Central memory CD8-positive, alpha-beta T cell (primary cell): ENCODE results near the gene ERI2.
A peak's percentile ranks its signal among the peaks of the same experiment; 100 is the strongest.
"Not testable (repeated sequence)": the region's sequence is repeated elsewhere in the genome, so short reads cannot be mapped to it uniquely, and the experiment has no call there.

Experiments
- ATAC-seq: fragments of 150-1000 bp; cut with Tn5 transposase; replicated peaks from 2 replicates; pipeline ENCODE4 v1.10.0; 2022; ENCODE audit warnings: mild to moderate bottlenecking, moderate FRiP score, moderate number of reproducible peaks; ENCODE audit not compliant: poor library complexity, severe bottlenecking; ENCODE audit errors: extremely low read depth
- DNase-seq, 2 donors: peaks; one replicate each; pipeline ENCODE4 v3.0.0; 2021; ENCODE audit warnings: low spot score in 2 of 2
- H3K27ac Mint-ChIP-seq: one replicate; pipeline ENCODE4 v1.8.0; 2022; ENCODE audit warnings: low read depth, mild to moderate bottlenecking, moderate library complexity, mixed read lengths
- H3K27me3 Mint-ChIP-seq: one replicate; pipeline ENCODE4 v1.8.0; 2022; ENCODE audit warnings: mixed read lengths
- H3K36me3 Mint-ChIP-seq: one replicate; pipeline ENCODE4 v1.8.0; 2022; ENCODE audit warnings: mild to moderate bottlenecking, moderate library complexity, mixed read lengths; ENCODE audit not compliant: insufficient read depth
- H3K4me1 Mint-ChIP-seq: one replicate; pipeline ENCODE4 v1.8.0; 2022; ENCODE audit warnings: mixed read lengths
- H3K4me3 Mint-ChIP-seq: one replicate; pipeline ENCODE4 v1.8.0; 2022; ENCODE audit warnings: mild to moderate bottlenecking, moderate library complexity, mixed read lengths
- H3K9me3 Mint-ChIP-seq: one replicate; pipeline ENCODE4 v1.8.0; 2022; ENCODE audit warnings: mixed read lengths

ERI2 gene

GRCh38 chr16:20805684-20806167, 546 bp downstream of the ERI2 start:
- peak overlapping the region; percentile 97 for H3K27ac Mint-ChIP-seq
- not testable (repeated sequence) for ATAC-seq

GRCh38 chr16:20803561-20804214, 2.6 kb downstream of the ERI2 start:
- ATAC-seq (no peak), DNase-seq (no peak)
- no peak overlapping the region for H3K27ac Mint-ChIP-seq
- peaks cover 18% of the 10 kb centered on the region for H3K4me1 Mint-ChIP-seq
- peaks cover 12% of the 10 kb centered on the region for H3K36me3 Mint-ChIP-seq
- no peaks in the 10 kb centered on the region for H3K27me3 Mint-ChIP-seq
- no peak overlapping the region for H3K4me3 Mint-ChIP-seq
- H3K9me3 Mint-ChIP-seq, result no peaks in the 10 kb centered on the region

More at GRCh38 chr16:20805684-20806167, 546 bp downstream of the ERI2 start:
- H3K36me3 Mint-ChIP-seq, result peaks cover 12% of the 10 kb centered on the region
- H3K9me3 Mint-ChIP-seq, DNase-seq, H3K27me3 Mint-ChIP-seq: not testable (repeated sequence)
- peak overlapping the region; percentile 99 for H3K4me3 Mint-ChIP-seq
- peaks cover 18% of the 10 kb centered on the region for H3K4me1 Mint-ChIP-seq

- peaks cover 18% of the 10 kb centered on the region for H3K4me1 Mint-ChIP-seq
- H3K9me3 Mint-ChIP-seq, result no peaks in the 10 kb centered on the region
- no peak overlapping the region for H3K27ac Mint-ChIP-seq
- no peaks in the 10 kb centered on the region for H3K27me3 Mint-ChIP-seq
- H3K36me3 Mint-ChIP-seq, result peaks cover 12% of the 10 kb centered on the region
- ATAC-seq (no peak), DNase-seq (no peak)
- H3K4me3 Mint-ChIP-seq, result no peak overlapping the region
Measured at GRCh38 chr16:20803192-20803560, 3.1 kb downstream of the ERI2 start.

GRCh38 chr16:20801278-20801677, 5.0 kb downstream of the ERI2 start:
- ATAC-seq, result no peak
- DNase-seq, result no peak
- Mint-ChIP-seq H3K36me3 (peaks cover 2% of the 10 kb centered on the region), H3K27me3 (no peaks in the 10 kb centered on the region), H3K9me3 (no peaks in the 10 kb centered on the region), H3K4me1 (peaks cover 11% of the 10 kb centered on the region), H3K27ac (no peak overlapping the region), H3K4me3 (no peak overlapping the region)

GRCh38 chr16:20799599-20799998, 6.7 kb downstream of the ERI2 start:
- H3K4me3 Mint-ChIP-seq, result no peak overlapping the region
- no peaks in the 10 kb centered on the region for H3K9me3 Mint-ChIP-seq
- no peak overlapping the region for H3K27ac Mint-ChIP-seq
- H3K4me1 Mint-ChIP-seq, result peaks cover 4% of the 10 kb centered on the region
- ATAC-seq (no peak), DNase-seq (no peak)
- H3K27me3 Mint-ChIP-seq, result no peaks in the 10 kb centered on the region
- H3K36me3 Mint-ChIP-seq, result no peaks in the 10 kb centered on the region

GRCh38 chr16:20798364-20798763, 7.9 kb downstream of the ERI2 start:
- Mint-ChIP-seq H3K27ac (no peak overlapping the region), H3K27me3 (no peaks in the 10 kb centered on the region)

GRCh38 chr16:20791923-20792612, 14.2 kb downstream of the ERI2 start:
- H3K4me1 Mint-ChIP-seq, result no peaks in the 10 kb centered on the region
- DNase-seq, result no peak
- no peaks in the 10 kb centered on the region for H3K27me3 Mint-ChIP-seq
- ATAC-seq, result no peak
- H3K4me3 Mint-ChIP-seq, result no peak overlapping the region
- no peaks in the 10 kb centered on the region for H3K36me3 Mint-ChIP-seq
- H3K9me3 Mint-ChIP-seq, result no peaks in the 10 kb centered on the region
- no peak overlapping the region for H3K27ac Mint-ChIP-seq

More at GRCh38 chr16:20798364-20798763, 7.9 kb downstream of the ERI2 start:
- no peak overlapping the region for H3K4me3 Mint-ChIP-seq
- no peaks in the 10 kb centered on the region for H3K36me3 Mint-ChIP-seq
- no peaks in the 10 kb centered on the region for H3K9me3 Mint-ChIP-seq
- H3K4me1 Mint-ChIP-seq, result peaks cover 4% of the 10 kb centered on the region
- DNase-seq, result no peak
- ATAC-seq, result no peak

GRCh38 chr16:20789130-20789529, 17.1 kb downstream of the ERI2 start:
- H3K27ac Mint-ChIP-seq, result no peak overlapping the region
- no peak for DNase-seq
- no peaks in the 10 kb centered on the region for H3K4me1 Mint-ChIP-seq
- H3K27me3 Mint-ChIP-seq, result no peaks in the 10 kb centered on the region
- no peak for ATAC-seq
- no peaks in the 10 kb centered on the region for H3K9me3 Mint-ChIP-seq
- no peak overlapping the region for H3K4me3 Mint-ChIP-seq
- H3K36me3 Mint-ChIP-seq, result no peaks in the 10 kb centered on the region

- no peaks in the 10 kb centered on the region for H3K36me3 Mint-ChIP-seq
- H3K27me3 Mint-ChIP-seq, result no peaks in the 10 kb centered on the region
- ATAC-seq (no peak), DNase-seq (no peak)
- no peaks in the 10 kb centered on the region for H3K9me3 Mint-ChIP-seq
- no peak overlapping the region for H3K4me3 Mint-ChIP-seq
- H3K4me1 Mint-ChIP-seq, result no peaks in the 10 kb centered on the region
- no peak overlapping the region for H3K27ac Mint-ChIP-seq
Measured at GRCh38 chr16:20784204-20784603, 22.1 kb downstream of the ERI2 start.

- no peak for DNase-seq
- Mint-ChIP-seq H3K27me3 (no peaks in the 10 kb centered on the region), H3K36me3 (no peaks in the 10 kb centered on the region), H3K27ac (no peak overlapping the region), H3K9me3 (no peaks in the 10 kb centered on the region), H3K4me1 (no peaks in the 10 kb centered on the region), H3K4me3 (no peak overlapping the region)
- no peak for ATAC-seq
Measured at GRCh38 chr16:20782470-20782869, 23.8 kb downstream of the ERI2 start.

GRCh38 chr16:20781697-20782096, 24.6 kb downstream of the ERI2 start:
- Mint-ChIP-seq H3K36me3 (no peaks in the 10 kb centered on the region), H3K4me3 (no peak overlapping the region), H3K27ac (no peak overlapping the region), H3K4me1 (no peaks in the 10 kb centered on the region), H3K9me3 (no peaks in the 10 kb centered on the region), H3K27me3 (no peaks in the 10 kb centered on the region)
- no peak for ATAC-seq
- no peak for DNase-seq

GRCh38 chr16:20774703-20775362, 31.4 kb downstream of the ERI2 start:
- DNase-seq, result peak; percentile 13 to 22
- ATAC-seq, result peak; percentile 60
- Mint-ChIP-seq H3K4me1 (no peaks in the 10 kb centered on the region), H3K27ac (no peak overlapping the region), H3K36me3 (no peaks in the 10 kb centered on the region), H3K9me3 (no peaks in the 10 kb centered on the region), H3K27me3 (no peaks in the 10 kb centered on the region), H3K4me3 (no peak overlapping the region)

- no peak overlapping the region for H3K27ac Mint-ChIP-seq
- H3K27me3 Mint-ChIP-seq, result no peaks in the 10 kb centered on the region
- no peak overlapping the region for H3K4me3 Mint-ChIP-seq
- no peaks in the 10 kb centered on the region for H3K4me1 Mint-ChIP-seq
- no peak for DNase-seq
- no peak for ATAC-seq
- H3K36me3 Mint-ChIP-seq, result no peaks in the 10 kb centered on the region
- no peaks in the 10 kb centered on the region for H3K9me3 Mint-ChIP-seq
Measured at GRCh38 chr16:20773679-20774078, 32.6 kb downstream of the ERI2 start.
